SK-N-MC (cell line): ENCODE results near the gene PPP1R7.

Experiments
- DNase-seq: peaks from one replicate; pipeline ENCODE4 v3.0.0-alpha.2; 2011; ENCODE audit warnings: low read depth, low spot score
- H3K27ac ChIP-seq: fragments of 200-600 bp; sonication (generic); 2 replicates; pipeline ENCODE4 v1.5.1; 2016; ENCODE audit warnings: mixed run types
- H3K36me3 ChIP-seq: fragments of 200-600 bp; sonication (generic); 2 replicates; pipeline ENCODE4 v1.6.1; 2017; ENCODE audit warnings: antibody characterized with exemption, low read length, mixed read lengths; ENCODE audit not compliant: insufficient read depth
- H3K4me3 ChIP-seq: fragments of 200-600 bp; sonication (generic); 2 replicates; pipeline ENCODE4 v1.5.1; 2016
- H3K9ac ChIP-seq: fragments of 200-600 bp; sonication (generic); 2 replicates; pipeline ENCODE4 v1.8.0; 2017; ENCODE audit warnings: mixed run types, mixed read lengths; ENCODE audit not compliant: insufficient read length
- H3K9me3 ChIP-seq: fragments of 200-600 bp; sonication (generic); 2 replicates; pipeline ENCODE4 v1.6.1; 2017; ENCODE audit warnings: low read depth, mild to moderate bottlenecking, antibody characterized with exemption, low read length, moderate library complexity, mixed read lengths
- EZH2 ChIP-seq: fragments of 200-600 bp; sonication (generic); IDR thresholded peaks from one replicate; pipeline ENCODE4 v1.6.1; 2017; ENCODE audit warnings: antibody characterized with exemption
- FOXP2 ChIP-seq: optimal IDR thresholded peaks from 2 replicates; pipeline ENCODE3; 2011; ENCODE audit warnings: mild to moderate bottlenecking, moderate library complexity; ENCODE audit not compliant: insufficient read depth; ENCODE audit errors: extremely low read length, control extremely low read depth
- POLR2AphosphoS5 ChIP-seq: IDR thresholded peaks from 2 replicates; pipeline ENCODE4 v1.6.1; 2012; ENCODE audit warnings: mild to moderate bottlenecking, low read depth, low read length, borderline replicate concordance

The PPP1R7 gene

GRCh38 chr2:241134711-241135110 is 15.6 kb upstream of the PPP1R7 start:
- no peak overlapping the region for H3K9ac ChIP-seq
- H3K27ac ChIP-seq = no peak overlapping the region
- no peak overlapping the region for H3K4me3 ChIP-seq
- peaks cover 31% of the 10 kb centered on the region; the same call in 1 of the 2 replicates for H3K36me3 ChIP-seq
- no peaks in the 10 kb centered on the region for H3K9me3 ChIP-seq
- TF ChIP-seq POLR2AphosphoS5 (no peak), EZH2 (no peak), FOXP2 (no peak)
- no peak for DNase-seq

- TF ChIP-seq POLR2AphosphoS5 (no peak), EZH2 (no peak), FOXP2 (no peak)
- DNase-seq = no peak
- Histone ChIP-seq H3K36me3 (peaks cover 26% of the 10 kb centered on the region; the same call in 1 of the 2 replicates), H3K9me3 (no peaks in the 10 kb centered on the region), H3K9ac (no peak overlapping the region), H3K4me3 (no peak overlapping the region), H3K27ac (no peak overlapping the region)
Observed at GRCh38 chr2:241135737-241136136, 14.5 kb upstream of the PPP1R7 start.

GRCh38 chr2:241136191-241136590 is 14.1 kb upstream of the PPP1R7 start:
- peaks cover 28% of the 10 kb centered on the region; the same call in 1 of the 2 replicates for H3K36me3 ChIP-seq
- H3K9me3 ChIP-seq = no peaks in the 10 kb centered on the region
- H3K9ac ChIP-seq = no peak overlapping the region
- no peak overlapping the region for H3K27ac ChIP-seq
- TF ChIP-seq POLR2AphosphoS5 (no peak), EZH2 (no peak), FOXP2 (no peak)
- no peak overlapping the region for H3K4me3 ChIP-seq
- no peak for DNase-seq

GRCh38 chr2:241136661-241137260 is 13.5 kb upstream of the PPP1R7 start:
- no peak overlapping the region for H3K4me3 ChIP-seq
- DNase-seq = no peak
- no peak overlapping the region for H3K9ac ChIP-seq
- peaks cover 24% of the 10 kb centered on the region; the same call in 1 of the 2 replicates for H3K36me3 ChIP-seq
- TF ChIP-seq FOXP2 (no peak), EZH2 (no peak), POLR2AphosphoS5 (no peak)
- H3K9me3 ChIP-seq = no peaks in the 10 kb centered on the region
- no peak overlapping the region for H3K27ac ChIP-seq

GRCh38 chr2:241137276-241138190 is 12.7 kb upstream of the PPP1R7 start:
- H3K9ac ChIP-seq = no peak overlapping the region
- no peak overlapping the region for H3K4me3 ChIP-seq
- no peak for TF ChIP-seq POLR2AphosphoS5
- TF ChIP-seq EZH2 = no peak
- TF ChIP-seq FOXP2 = no peak
- no peak for DNase-seq
- peaks cover 22% of the 10 kb centered on the region; the same call in 1 of the 2 replicates for H3K36me3 ChIP-seq
- no peak overlapping the region for H3K27ac ChIP-seq
- H3K9me3 ChIP-seq = no peaks in the 10 kb centered on the region

- no peak for DNase-seq
- Histone ChIP-seq H3K9me3 (no peaks in the 10 kb centered on the region), H3K27ac (no peak overlapping the region), H3K36me3 (peaks cover 17% of the 10 kb centered on the region; the same call in 1 of the 2 replicates), H3K9ac (no peak overlapping the region), H3K4me3 (no peak overlapping the region)
- TF ChIP-seq POLR2AphosphoS5 (no peak), EZH2 (no peak), FOXP2 (no peak)
Observed at GRCh38 chr2:241138471-241138870, 11.8 kb upstream of the PPP1R7 start.

- Histone ChIP-seq H3K36me3 (peaks cover 20% of the 10 kb centered on the region; the same call in 1 of the 2 replicates), H3K27ac (no peak overlapping the region), H3K9ac (no peak overlapping the region)
Observed at GRCh38 chr2:241139531-241140444, 10.5 kb upstream of the PPP1R7 start.

GRCh38 chr2:241140445-241140840 is 9.8 kb upstream of the PPP1R7 start:
- H3K27ac ChIP-seq = no peak overlapping the region
- TF ChIP-seq FOXP2 (no peak), EZH2 (no peak), POLR2AphosphoS5 (no peak)
- H3K36me3 ChIP-seq = peaks cover 15% of the 10 kb centered on the region; the same call in 1 of the 2 replicates
- no peak for DNase-seq
- no peak overlapping the region for H3K9ac ChIP-seq
- no peak overlapping the region for H3K4me3 ChIP-seq
- H3K9me3 ChIP-seq = no peaks in the 10 kb centered on the region

More at GRCh38 chr2:241139531-241140444, 10.5 kb upstream of the PPP1R7 start:
- H3K4me3 ChIP-seq = no peak overlapping the region
- H3K9me3 ChIP-seq = no peaks in the 10 kb centered on the region
- DNase-seq = no peak
- TF ChIP-seq EZH2 (no peak), POLR2AphosphoS5 (no peak)
